ENCODE measurements around the gene ERCC8.

DNA sequence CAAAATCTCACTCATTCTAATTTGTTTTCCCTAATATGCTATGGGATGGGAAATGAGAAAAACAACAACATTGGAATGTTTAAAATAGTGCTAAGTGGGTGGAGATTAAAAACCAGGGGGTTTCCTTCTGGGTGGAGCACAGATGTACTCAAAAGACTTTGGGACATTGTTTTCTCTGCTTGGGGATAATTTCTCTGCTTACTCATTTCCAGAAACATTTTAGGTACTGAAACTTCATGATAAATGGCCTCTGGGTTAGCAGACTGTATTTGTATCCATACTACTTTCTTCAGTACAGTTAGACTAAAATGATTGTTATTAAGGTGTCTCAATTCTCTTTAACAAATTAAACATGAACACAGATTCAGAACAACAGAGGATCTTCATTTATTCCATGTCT is 118.2 kb downstream of the ERCC8 start:
- TF ChIP-seq POLR2A (IDR thresholded peaks at IDR 0.05) (no peak), POLR2AphosphoS5 (IDR thresholded peaks at IDR 0.05) (no peak)
- TF ChIP-seq, protein P1, sequence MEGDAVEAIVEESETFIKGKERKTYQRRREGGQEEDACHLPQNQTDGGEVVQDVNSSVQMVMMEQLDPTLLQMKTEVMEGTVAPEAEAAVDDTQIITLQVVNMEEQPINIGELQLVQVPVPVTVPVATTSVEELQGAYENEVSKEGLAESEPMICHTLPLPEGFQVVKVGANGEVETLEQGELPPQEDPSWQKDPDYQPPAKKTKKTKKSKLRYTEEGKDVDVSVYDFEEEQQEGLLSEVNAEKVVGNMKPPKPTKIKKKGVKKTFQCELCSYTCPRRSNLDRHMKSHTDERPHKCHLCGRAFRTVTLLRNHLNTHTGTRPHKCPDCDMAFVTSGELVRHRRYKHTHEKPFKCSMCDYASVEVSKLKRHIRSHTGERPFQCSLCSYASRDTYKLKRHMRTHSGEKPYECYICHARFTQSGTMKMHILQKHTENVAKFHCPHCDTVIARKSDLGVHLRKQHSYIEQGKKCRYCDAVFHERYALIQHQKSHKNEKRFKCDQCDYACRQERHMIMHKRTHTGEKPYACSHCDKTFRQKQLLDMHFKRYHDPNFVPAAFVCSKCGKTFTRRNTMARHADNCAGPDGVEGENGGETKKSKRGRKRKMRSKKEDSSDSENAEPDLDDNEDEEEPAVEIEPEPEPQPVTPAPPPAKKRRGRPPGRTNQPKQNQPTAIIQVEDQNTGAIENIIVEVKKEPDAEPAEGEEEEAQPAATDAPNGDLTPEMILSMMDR (IDR thresholded peaks at IDR 0.05): no peak

Measured in prostate gland (tissue), 2 donors.